H1 (cell line): Measurements from ENCODE around the gene SKAP1. TPM values are rescaled to one million over a fixed set of nuclear protein-coding genes. Genes with fewer than 3 reads are reported as not detected.

ENCODE experiments used
- CTCF ChIA-PET: fragments of 300-600 bp; sonication (Branson Sonifier 250); formaldehyde crosslinking; loops from one replicate; lab custom pipeline; 2021; ENCODE audit not compliant: partially characterized antibody; lab: Charles Lee
- POLR2A ChIA-PET: fragments of 300-600 bp; sonication (Branson Sonifier 250); formaldehyde crosslinking; loops from one replicate; lab custom pipeline; 2021; ENCODE audit warnings: inconsistent platforms; ENCODE audit not compliant: partially characterized antibody; lab: Charles Lee
- DNase-seq, 2 experiments: peaks; one replicate each; pipeline versions ENCODE4 v3.0.0 to v3.0.0-alpha.2; 2010 to 2022; ENCODE audit warnings: low spot score in 2 of 2, low read depth in 1 of 2, mixed read lengths in 1 of 2
- FAIRE-seq: peaks from 2 replicates; lab custom pipeline; 2011; peaks lifted over from hg19 to GRCh38; lab: Jason Lieb, UNC
- H2AFZ ChIP-seq: 2 replicates; pipeline ENCODE4 v1.8.1; 2012; ENCODE audit warnings: low read length, inconsistent platforms
- H2AK5ac ChIP-seq: 2 replicates; pipeline ENCODE4 v1.6.1; 2013; ENCODE audit warnings: low read depth, low read length
- H2BK120ac ChIP-seq: replicated peaks from 2 replicates; pipeline ENCODE3; 2013; ENCODE audit warnings: low read depth, low read length, inconsistent platforms
- H2BK12ac ChIP-seq: 2 replicates; pipeline ENCODE4 v1.6.1; 2013; ENCODE audit warnings: low read depth, low read length
- H2BK15ac ChIP-seq: 2 replicates; pipeline ENCODE4 v1.6.1; 2013; ENCODE audit warnings: low read length
- H2BK20ac ChIP-seq: 2 replicates; pipeline ENCODE4 v1.6.1; 2013; ENCODE audit warnings: low read length
- H2BK5ac ChIP-seq: 2 replicates; pipeline ENCODE4 v1.6.1; 2013; ENCODE audit warnings: low read depth, low read length
- H3K14ac ChIP-seq: 2 replicates; pipeline ENCODE4 v1.6.1; 2013; ENCODE audit warnings: inconsistent platforms; ENCODE audit not compliant: insufficient read length
- H3K18ac ChIP-seq: 2 replicates; pipeline ENCODE4 v1.6.1; 2013; ENCODE audit warnings: low read length; ENCODE audit errors: extremely low read depth
- H3K23ac ChIP-seq: 2 replicates; pipeline ENCODE4 v1.6.1; 2013; ENCODE audit warnings: inconsistent platforms; ENCODE audit not compliant: insufficient read length
- H3K23me2 ChIP-seq: 2 replicates; pipeline ENCODE4 v1.6.1; 2013; ENCODE audit warnings: low read depth, low read length
- H3K27ac ChIP-seq: 2 replicates; pipeline ENCODE4 v1.6.1; 2011; ENCODE audit warnings: low read depth, low read length, inconsistent platforms
- H3K27me3 ChIP-seq, 4 experiments: replicated peaks in 1 of 4; 1 replicate in 1 of 4; 2 replicates in 3 of 4; pipeline versions ENCODE4 v1.6.1 to v1.8.1; 2011 to 2013; ENCODE audit warnings: low read length in 3 of 4, mild to moderate bottlenecking in 3 of 4, inconsistent platforms in 2 of 4, mixed read lengths in 2 of 4, moderate library complexity in 1 of 4; ENCODE audit not compliant: control insufficient read depth in 3 of 4, insufficient read depth in 3 of 4; ENCODE audit errors: extremely low read depth in 1 of 4
- H3K36me3 ChIP-seq, 4 experiments: 2 replicates each; pipeline versions ENCODE4 v1.6.1 to v1.8.1; 2011 to 2013; ENCODE audit warnings: mild to moderate bottlenecking in 4 of 4, low read length in 3 of 4, moderate library complexity in 2 of 4, control low read depth in 1 of 4, inconsistent platforms in 1 of 4; ENCODE audit not compliant: insufficient read depth in 4 of 4, control insufficient read depth in 2 of 4
- H3K4ac ChIP-seq: replicated peaks from 2 replicates; pipeline ENCODE3; 2013; ENCODE audit warnings: low read length, low read depth, mixed read lengths, inconsistent platforms; ENCODE audit not compliant: insufficient read length
- H3K4me1 ChIP-seq, 4 experiments: replicated peaks in 1 of 4; 1 replicate in 1 of 4; 2 replicates in 3 of 4; pipeline versions ENCODE4 v1.6.1 to v1.8.1; 2011 to 2013; ENCODE audit warnings: low read length in 3 of 4, inconsistent platforms in 2 of 4, mixed read lengths in 1 of 4; ENCODE audit not compliant: insufficient read depth in 4 of 4, control insufficient read depth in 3 of 4
- H3K4me2 ChIP-seq, 2 experiments: 2 replicates each; pipeline versions ENCODE4 v1.6.1 to v1.8.1; 2011 to 2013; ENCODE audit warnings: low read depth in 2 of 2, low read length in 2 of 2, control low read depth in 1 of 2, inconsistent platforms in 1 of 2, mild to moderate bottlenecking in 1 of 2; ENCODE audit not compliant: insufficient read depth in 1 of 2
- H3K4me3 ChIP-seq, 4 experiments: fragments of 200-600, 300-600 bp in 1 of 4; sonication (generic), shearing (Covaris generic), sonication (Bioruptor Twin) in 1 of 4; 2 replicates each; pipeline versions ENCODE4 v1.5.1 to v1.8.1; 2011 to 2016; ENCODE audit warnings: low read length in 4 of 4, low read depth in 3 of 4, control low read depth in 2 of 4, inconsistent platforms in 2 of 4, mild to moderate bottlenecking in 2 of 4, mixed read lengths in 1 of 4, moderate library complexity in 1 of 4; ENCODE audit not compliant: insufficient read depth in 2 of 4; ENCODE audit errors: extremely low read depth in 1 of 4
- H3K56ac ChIP-seq: replicated peaks from 2 replicates; pipeline ENCODE3; 2013; ENCODE audit warnings: low read depth, mild to moderate bottlenecking, mixed read lengths, low read length, inconsistent platforms; ENCODE audit not compliant: insufficient read length
- H3K79me1 ChIP-seq: 2 replicates; pipeline ENCODE4 v1.6.1; 2013; ENCODE audit warnings: low read depth, low read length, control low read depth
- H3K79me2 ChIP-seq, 2 experiments: 2 replicates each; pipeline versions ENCODE4 v1.6.1 to v1.8.1; 2012 to 2013; ENCODE audit warnings: low read length in 2 of 2, mild to moderate bottlenecking in 2 of 2, inconsistent platforms in 1 of 2; ENCODE audit not compliant: insufficient read depth in 2 of 2, control insufficient read depth in 1 of 2
- H3K9ac ChIP-seq, 4 experiments: replicated peaks in 1 of 4; 1 replicate in 1 of 4; 2 replicates in 3 of 4; pipeline versions ENCODE4 v1.6.1 to v1.8.1; 2011 to 2013; ENCODE audit warnings: low read depth in 3 of 4, low read length in 3 of 4, control low read depth in 2 of 4, mild to moderate bottlenecking in 2 of 4, moderate library complexity in 2 of 4, inconsistent platforms in 1 of 4; ENCODE audit errors: extremely low read depth in 1 of 4
- H3K9me3 ChIP-seq, 2 experiments: 2 replicates each; pipeline versions ENCODE4 v1.6.1 to v1.8.1; 2012 to 2013; ENCODE audit warnings: mild to moderate bottlenecking in 2 of 2, moderate library complexity in 2 of 2, control low read depth in 1 of 2, inconsistent platforms in 1 of 2, low read depth in 1 of 2, low read length in 1 of 2, mixed read lengths in 1 of 2; ENCODE audit not compliant: insufficient read depth in 2 of 2
- H4K20me1 ChIP-seq, 2 experiments: replicated peaks in 1 of 2; 2 replicates each; pipeline versions ENCODE3 to v1.8.1; 2011 to 2013; ENCODE audit warnings: inconsistent platforms in 2 of 2, low read length in 2 of 2, mild to moderate bottlenecking in 1 of 2; ENCODE audit not compliant: insufficient read depth in 2 of 2, control insufficient read depth in 1 of 2
- H4K5ac ChIP-seq: 2 replicates; pipeline ENCODE4 v1.6.1; 2013; ENCODE audit warnings: low read length, low read depth, mixed read lengths, inconsistent platforms; ENCODE audit not compliant: insufficient read length
- H4K8ac ChIP-seq: 2 replicates; pipeline ENCODE4 v1.8.0; 2013; ENCODE audit warnings: mild to moderate bottlenecking, moderate library complexity, low read length, inconsistent platforms; ENCODE audit not compliant: insufficient read depth; ENCODE audit errors: extremely low read depth
- H4K91ac ChIP-seq: replicated peaks from 2 replicates; pipeline ENCODE3; 2013; ENCODE audit warnings: low read length, mixed read lengths, inconsistent platforms; ENCODE audit not compliant: insufficient read length
- ASH2L ChIP-seq: fragments of 200-600, 300-600 bp; sonication (generic); IDR thresholded peaks from one replicate; pipeline ENCODE4 v1.7.1; 2017; ENCODE audit warnings: low read length
- BCL11A ChIP-seq, 2 experiments: IDR thresholded peaks; one replicate each; pipeline ENCODE4 v1.6.1; 2011; ENCODE audit warnings: low read depth in 2 of 2, low read length in 2 of 2, mild to moderate bottlenecking in 2 of 2
- CHD1 ChIP-seq: IDR thresholded peaks from 2 replicates; pipeline ENCODE4 v1.6.1; 2012; ENCODE audit warnings: low read depth, low read length, improper control_type of control experiment
- CREB1 ChIP-seq: IDR thresholded peaks from 2 replicates; pipeline ENCODE4 v1.6.1; 2012; ENCODE audit warnings: inconsistent platforms
- EGR1 ChIP-seq: IDR thresholded peaks from 2 replicates; pipeline ENCODE4 v1.6.1; 2011; ENCODE audit warnings: low read depth, low read length, borderline replicate concordance
- HDAC2 ChIP-seq, 2 experiments: fragments of 300-600 bp in 1 of 2; sonication (generic) in 1 of 2; IDR thresholded peaks; 2 replicates each; pipeline ENCODE4 v1.6.1; 2011 to 2012; ENCODE audit warnings: low read depth in 2 of 2, low read length in 2 of 2, mild to moderate bottlenecking in 2 of 2, moderate library complexity in 2 of 2, borderline replicate concordance in 1 of 2, inconsistent platforms in 1 of 2
- KDM1A ChIP-seq: fragments of 200-600, 300-600 bp; sonication (generic); IDR thresholded peaks from 2 replicates; pipeline ENCODE4 v1.7.1; 2016; ENCODE audit warnings: mild to moderate bottlenecking, low read length, borderline replicate concordance
- KDM4A ChIP-seq: IDR thresholded peaks from one replicate; pipeline ENCODE4 v1.7.1; 2012; ENCODE audit warnings: low read depth, mild to moderate bottlenecking, moderate library complexity, low read length, inconsistent platforms; ENCODE audit not compliant: severe bottlenecking
- KDM5A ChIP-seq: fragments of 200-600 bp; IDR thresholded peaks from 2 replicates; pipeline ENCODE4 v1.7.1; 2012; ENCODE audit warnings: mild to moderate bottlenecking, low read length, inconsistent platforms, mixed read lengths
- POLR2AphosphoS5 ChIP-seq: IDR thresholded peaks from 2 replicates; pipeline ENCODE4 v1.6.1; 2011; ENCODE audit warnings: low read depth, low read length
- SIN3A ChIP-seq, 2 experiments: IDR thresholded peaks in 1 of 2; conservative IDR thresholded peaks in 1 of 2; 2 replicates each; pipeline ENCODE4 v1.6.1; 2011 to 2012; ENCODE audit warnings: low read length in 2 of 2, improper control_type of control experiment in 1 of 2, low read depth in 1 of 2, mild to moderate bottlenecking in 1 of 2
- SRF ChIP-seq: IDR thresholded peaks from 2 replicates; pipeline ENCODE4 v1.6.1; 2011; ENCODE audit warnings: mild to moderate bottlenecking, low read depth, low read length, moderate library complexity
- YY1 ChIP-seq: IDR thresholded peaks from 2 replicates; pipeline ENCODE4 v1.6.1; 2011; ENCODE audit warnings: low read depth, mild to moderate bottlenecking, low read length
- WGBS, 2 experiments: shearing (Covaris generic) in 1 of 2; methylation state at CpG; one replicate each; pipeline versions ENCODE4 v1.1.6 to v1.1.7; 2013 to 2015; ENCODE audit warnings: low lambda C conversion rate in 2 of 2, mixed read lengths in 2 of 2, inconsistent platforms in 1 of 2, low coverage in 1 of 2, missing lambda C conversion rate in 1 of 2; ENCODE audit not compliant: insufficient replicate concordance in 2 of 2, insufficient coverage in 1 of 2, insufficient read length in 1 of 2; ENCODE audit errors: extremely low coverage in 1 of 2, missing lambda C conversion rate in 1 of 2; 5-methylcytosine and 5-hydroxymethylcytosine counted together
- polyA plus RNA-seq, 7 experiments: library from polyadenylated mRNA; depleted of rRNA in 3 of 7; stranded (reverse) in 5 of 7; unstranded in 2 of 7; fragments of >200 nt in 5 of 7; fragments of 200-250 nt in 2 of 7; gene quantifications; 1 replicate in 5 of 7; 2 replicates in 1 of 7; 4 replicates in 1 of 7; pipeline versions ENCODE4 v1.2.1 to v1.2.3, GENCODE V29; 2011 to 2013; ENCODE audit warnings: missing spikeins in 2 of 7, mixed read lengths in 2 of 7
- total RNA-seq: library from RNA; stranded (reverse); fragmentation: NEBNext Ultra II Directional; extraction: Animal tissue kit (Norgen Biotek cat#: 25700); gene quantifications from 2 replicates; pipeline ENCODE4 v1.2.1, GENCODE V29; 2021
- TF ChIP-seq, protein P1 (sequence below): IDR thresholded peaks from 2 replicates; pipeline ENCODE4 v1.6.1; 2012; ENCODE audit warnings: inconsistent platforms

The SKAP1 gene
- total and polyA plus RNA-seq, 2 of the 8 experiments (the other 6 are each of a cell fraction or from before 2014, with no cell fraction given): not detected

GRCh38 chr17:48416971-48417370 lies 13.0 kb downstream of the SKAP1 start:
- peaks cover 0 to 1% (median 0%) of the 10 kb centered on the region in 4 experiments; a peak in 1 of 7 replicates for H3K27me3 ChIP-seq
- CTCF ChIA-PET: interaction anchor here (0.7 to 1.5 kb wide), 3 partner anchors 18 to 210 kb away, joined by 3 read pairs; no protein-coding TSS in a partner anchor
- no peaks in the 10 kb centered on the region; the same call in 1 of the 2 replicates for H3K23me2 ChIP-seq
- no peaks in the 10 kb centered on the region for H3K36me3 ChIP-seq
- POLR2A ChIA-PET: no interaction called here
- 26% methylated on average over 3 of the region's 3 CpGs; no CpG with 5 or more reads in 1 of the 2 experiments for WGBS, 2 experiments
- H3K56ac ChIP-seq: no peak overlapping the region
- no peak overlapping the region for H3K4me3 ChIP-seq
- no peak overlapping the region for H3K9ac ChIP-seq
- H3K4me2 ChIP-seq: no peak overlapping the region; a peak in 1 of 4 replicates
- DNase-seq (no peak), FAIRE-seq (no peak)
- H2AFZ ChIP-seq: no peak overlapping the region
- no peak overlapping the region for H4K91ac ChIP-seq
- H4K8ac ChIP-seq: no peak overlapping the region
- H2BK5ac ChIP-seq: no peak overlapping the region
- peaks cover 0 to 2% of the 10 kb centered on the region in 2 experiments for H4K20me1 ChIP-seq
- H3K18ac ChIP-seq: no peak overlapping the region
- peaks cover 0 to 8% (median 6%) of the 10 kb centered on the region in 4 experiments; a peak in 3 of 7 replicates for H3K4me1 ChIP-seq
- no peak overlapping the region for H3K23ac ChIP-seq
- H2BK12ac ChIP-seq: no peak overlapping the region
- H2BK15ac ChIP-seq: no peak overlapping the region
- no peak overlapping the region for H4K5ac ChIP-seq
- no peaks in the 10 kb centered on the region for H3K79me2 ChIP-seq
- H2BK20ac ChIP-seq: no peak overlapping the region
- H2AK5ac ChIP-seq: no peak overlapping the region
- H3K14ac ChIP-seq: no peak overlapping the region
- H3K79me1 ChIP-seq: no peaks in the 10 kb centered on the region
- no peaks in the 10 kb centered on the region for H3K9me3 ChIP-seq
- no peak overlapping the region for H3K27ac ChIP-seq
- H3K4ac ChIP-seq: no peak overlapping the region
- H2BK120ac ChIP-seq: no peak overlapping the region
- TF ChIP-seq KDM5A (no peak), POLR2AphosphoS5 (no peak), CREB1 (no peak), EGR1 (no peak), KDM1A (no peak), CHD1 (no peak), BCL11A (IDR thresholded peaks at IDR 0.05; ENCODE audit: low read depth in 2 of 2, low read length in 2 of 2) (no peak), SRF (no peak), ASH2L (no peak), YY1 (no peak), HDAC2 (IDR thresholded peaks at IDR 0.05; ENCODE audit: borderline replicate concordance in 1 of 2, low read depth in 2 of 2, low read length in 2 of 2) (no peak), SIN3A (conservative IDR thresholded peaks at IDR 0.05 in 1 of 2, IDR thresholded peaks at IDR 0.05 in 1 of 2; ENCODE audit: low read depth in 1 of 2, low read length in 2 of 2) (no peak), KDM4A (no peak)
- TF ChIP-seq, protein P1, sequence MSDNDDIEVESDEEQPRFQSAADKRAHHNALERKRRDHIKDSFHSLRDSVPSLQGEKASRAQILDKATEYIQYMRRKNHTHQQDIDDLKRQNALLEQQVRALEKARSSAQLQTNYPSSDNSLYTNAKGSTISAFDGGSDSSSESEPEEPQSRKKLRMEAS: no peak
